C1 segment of cervical spinal cord (tissue), 14 donors: ENCODE measurements around the gene TYK2.
A peak's percentile ranks its signal among the peaks of the same experiment; 100 is the strongest.

Experiments used
- DNase-seq, 14 donors: peaks; one replicate each; lab custom pipeline; 2025; lab: John Stamatoyannopoulos, UW

The TYK2 gene

DNA sequence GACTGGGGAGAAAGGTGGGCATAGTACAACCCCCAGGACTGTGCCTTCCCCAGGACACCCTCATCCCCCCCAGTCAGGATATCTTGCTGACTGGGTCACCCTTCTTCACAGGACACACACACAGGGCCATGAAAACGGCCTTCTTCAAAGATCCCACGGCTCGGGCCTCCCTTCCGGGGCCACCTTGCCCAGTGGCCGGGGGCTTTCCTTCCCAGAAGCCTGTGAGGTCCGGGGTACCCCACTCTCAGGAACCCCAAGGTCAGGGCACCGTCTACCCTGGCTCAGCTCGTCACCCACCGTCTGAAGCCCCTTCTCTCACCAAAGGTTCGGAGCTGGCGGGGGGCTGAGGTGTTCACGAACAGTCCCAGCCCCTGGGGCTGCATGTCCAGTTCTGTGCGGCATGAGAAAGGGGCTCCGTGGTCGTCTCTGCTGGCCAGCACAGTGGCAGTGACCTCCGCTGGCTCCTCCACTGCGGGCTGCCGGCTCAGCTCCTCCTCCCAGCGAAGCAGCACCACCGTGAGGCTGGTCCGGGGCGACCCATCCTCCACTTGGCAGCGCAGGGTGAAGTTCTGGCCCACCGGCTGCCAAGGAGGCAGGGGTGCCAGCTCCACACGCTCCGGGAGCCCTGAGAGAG, 44.9 kb downstream of the TYK2 start:
- peak in 3 of 14 donors; percentile 3 to 28 (median 9) for DNase-seq

- peak in 13 of 14 donors; percentile 9 to 80 (median 49) for DNase-seq
Measured at GRCh38 chr19:10334588-10335351, 45.6 kb downstream of the TYK2 start.

DNA sequence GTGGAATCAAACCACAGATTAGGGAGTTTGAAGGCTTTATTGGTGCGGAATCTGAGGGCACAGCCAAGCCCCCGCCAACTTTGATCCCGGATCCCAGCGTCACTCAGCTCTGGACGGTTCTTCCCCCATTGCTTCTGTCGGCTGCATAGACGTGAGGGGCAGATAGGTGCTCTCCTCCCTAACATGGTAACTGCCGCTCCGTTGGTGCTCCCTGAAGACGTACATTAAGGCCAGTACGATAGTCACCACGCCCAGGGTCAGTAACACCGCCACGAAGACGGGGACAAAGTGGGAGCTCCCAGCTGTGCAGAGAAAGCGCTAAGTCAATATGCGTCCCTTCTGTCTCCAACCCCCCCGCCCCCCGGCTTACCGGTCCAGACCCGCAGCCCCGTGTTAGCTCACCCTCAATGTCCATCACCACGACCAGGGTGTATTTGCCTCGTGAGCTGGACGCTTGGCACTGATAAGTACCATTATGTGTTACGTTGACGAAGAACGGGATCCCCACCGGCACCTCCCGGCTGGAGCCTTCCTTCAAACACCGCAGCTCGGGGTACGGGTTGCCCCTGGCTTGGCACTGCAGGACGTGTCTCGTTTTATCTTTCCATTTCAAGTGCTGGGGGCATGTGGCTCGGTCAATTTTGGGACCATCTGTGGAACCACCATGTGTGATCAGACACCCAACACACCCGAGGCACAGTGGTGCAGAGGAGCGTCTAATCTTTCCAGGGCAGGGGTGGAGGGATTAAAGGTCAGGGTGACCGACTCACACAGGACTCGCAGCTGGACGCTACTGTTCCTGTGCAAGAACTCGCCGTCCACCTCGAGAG, 46.4 kb downstream of the TYK2 start:
- no peak for DNase-seq

DNA sequence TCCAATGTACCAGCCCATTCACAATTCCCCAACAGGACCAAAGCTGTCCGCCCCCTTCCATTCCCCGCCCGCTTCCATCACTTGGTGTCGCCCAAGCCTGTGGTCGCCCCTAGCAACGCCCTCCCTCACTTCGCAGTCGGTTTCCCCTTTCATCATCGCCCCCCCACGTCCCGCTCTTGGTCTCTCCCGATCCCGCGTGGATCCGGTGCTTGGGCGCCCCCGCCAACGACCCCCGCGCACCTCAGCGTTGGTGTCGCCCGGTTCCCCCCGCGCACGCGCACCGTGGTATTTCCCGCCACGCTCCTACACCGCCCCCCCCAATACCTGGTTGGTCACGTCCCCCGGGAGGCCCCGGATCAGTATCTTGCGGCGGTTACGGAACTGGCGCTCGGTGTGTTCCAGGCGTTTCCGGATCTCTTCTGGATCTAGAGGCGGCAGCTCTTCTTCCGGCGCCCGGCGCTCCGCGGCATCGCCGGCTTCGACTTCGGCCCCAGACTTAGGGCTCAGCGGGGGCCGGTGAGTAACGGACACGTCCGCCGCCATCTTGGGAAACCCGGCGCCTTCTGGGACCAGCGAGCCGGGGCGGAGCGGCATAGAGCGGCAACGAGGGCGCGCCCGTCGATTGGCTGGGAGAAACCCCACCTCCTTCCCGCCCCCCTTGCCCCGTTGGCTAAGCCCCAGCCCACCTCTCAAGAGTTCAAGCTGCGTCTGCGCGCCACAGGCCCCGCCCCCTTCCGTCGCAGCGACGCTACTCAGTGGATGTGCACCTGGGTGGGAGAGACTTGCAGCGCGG, 47.2 kb downstream of the TYK2 start, which contains the start of gene RAVER1:
Gene RAVER1, minus strand, starts transcription at position 565 of the 793 bp plus-strand sequence. Its CDS starts 22 bp downstream, at position 543.
- peak; percentile 86 to 97 (median 94) for DNase-seq

DNA sequence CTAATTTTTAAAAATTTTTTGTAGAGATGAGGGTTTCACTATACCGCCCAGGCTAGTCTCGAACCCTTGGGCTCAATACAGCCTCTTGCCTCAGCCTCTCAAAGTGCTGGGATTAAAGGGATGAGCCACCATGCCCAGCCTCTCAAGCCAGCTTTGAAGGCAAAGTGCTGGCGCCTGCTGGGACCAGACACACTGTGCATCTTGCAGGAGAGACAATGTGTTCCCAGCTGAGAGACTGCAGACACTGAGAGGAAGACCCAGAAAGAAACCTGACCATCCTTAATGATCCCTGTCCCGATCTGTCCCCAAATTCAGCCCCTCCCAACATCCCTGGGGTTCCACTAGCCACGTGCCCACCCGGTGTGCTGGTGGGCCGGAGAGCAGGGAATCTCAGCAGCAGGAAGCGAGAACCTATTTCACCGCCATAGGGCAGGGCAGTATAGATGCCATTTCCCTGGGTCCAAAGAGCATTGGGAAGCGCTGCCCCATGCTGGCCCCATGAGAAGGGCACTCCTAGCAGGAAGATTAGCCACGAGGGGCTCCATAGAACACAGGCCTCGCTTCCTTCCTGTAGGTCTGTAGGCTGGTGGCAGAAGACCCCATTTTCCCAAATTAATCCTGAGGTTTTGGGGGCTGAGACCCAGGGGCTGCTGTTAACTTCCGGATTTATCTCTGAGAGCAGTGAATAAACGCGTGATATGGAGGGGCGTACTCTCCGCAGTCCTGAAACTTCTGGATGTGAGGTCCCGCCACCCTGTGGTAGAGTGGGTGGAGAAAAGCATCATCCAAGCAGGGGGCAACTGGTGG, 48.0 kb downstream of the TYK2 start:
- no peak for DNase-seq

GRCh38 chr19:10329555-10329954, 50.8 kb downstream of the TYK2 start:
- DNase-seq = no peak

DNA sequence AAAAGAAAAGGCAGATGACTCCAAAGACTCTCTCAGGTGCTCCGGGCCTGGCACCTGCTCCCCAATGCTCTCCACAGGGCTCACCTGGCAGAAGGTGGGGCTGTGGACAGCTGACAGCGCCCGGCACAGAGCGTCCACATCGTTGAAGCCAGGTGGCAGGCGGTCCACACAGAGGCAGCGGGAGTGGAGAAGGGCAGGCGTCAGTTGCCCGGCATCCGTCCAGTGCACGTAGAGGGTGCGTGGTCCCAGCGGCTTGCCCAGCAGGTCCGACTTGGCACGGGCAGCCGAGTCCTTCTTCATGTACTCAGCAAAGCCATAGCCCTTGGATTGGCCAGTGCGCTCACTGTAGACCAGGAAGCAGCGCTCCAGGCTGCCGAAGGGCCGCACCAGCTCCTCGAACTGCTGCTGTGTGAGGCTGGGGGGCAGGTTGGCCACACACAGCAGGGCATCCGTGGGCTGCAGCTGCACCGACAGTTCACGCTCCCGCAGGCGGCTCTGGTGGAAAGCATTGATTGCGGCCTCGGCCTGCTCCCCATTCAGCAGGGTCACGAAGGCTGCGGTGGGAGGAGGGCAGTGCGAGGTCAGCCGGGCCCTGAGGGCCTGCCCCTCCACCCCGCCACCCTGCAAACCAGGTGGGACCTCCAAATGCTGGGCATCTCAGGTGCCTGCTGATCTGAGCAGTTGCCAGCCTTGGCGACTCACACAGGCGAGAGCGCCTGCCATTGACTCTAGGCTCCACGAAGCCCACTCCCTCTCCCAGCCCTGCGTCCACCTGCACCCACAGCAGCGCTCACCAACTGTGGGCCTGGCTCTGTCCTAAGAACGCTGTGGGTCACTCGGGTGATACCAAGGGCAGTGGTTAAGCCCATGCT, 51.6 kb downstream of the TYK2 start:
- no peak for DNase-seq

DNA sequence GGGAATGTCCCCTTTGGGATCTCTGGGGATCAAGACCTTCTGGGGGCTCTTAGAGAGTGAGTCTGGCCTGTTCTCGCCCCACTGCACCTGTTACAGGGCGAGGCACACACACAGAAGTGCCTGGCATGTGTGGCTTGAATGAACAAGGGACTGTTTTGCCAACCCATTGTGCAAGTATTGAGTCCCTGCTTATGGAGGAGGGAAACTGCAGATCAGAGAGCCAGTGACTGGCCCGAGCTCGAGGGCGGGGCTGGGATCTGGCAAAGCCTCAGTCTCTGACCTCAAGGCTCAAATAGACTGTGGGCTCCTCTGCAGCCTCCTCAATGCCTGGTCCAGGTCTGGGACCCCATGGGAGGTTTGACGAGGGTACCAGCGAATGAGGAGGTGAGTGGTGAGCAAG, 52.6 kb downstream of the TYK2 start:
- DNase-seq = no peak

DNA sequence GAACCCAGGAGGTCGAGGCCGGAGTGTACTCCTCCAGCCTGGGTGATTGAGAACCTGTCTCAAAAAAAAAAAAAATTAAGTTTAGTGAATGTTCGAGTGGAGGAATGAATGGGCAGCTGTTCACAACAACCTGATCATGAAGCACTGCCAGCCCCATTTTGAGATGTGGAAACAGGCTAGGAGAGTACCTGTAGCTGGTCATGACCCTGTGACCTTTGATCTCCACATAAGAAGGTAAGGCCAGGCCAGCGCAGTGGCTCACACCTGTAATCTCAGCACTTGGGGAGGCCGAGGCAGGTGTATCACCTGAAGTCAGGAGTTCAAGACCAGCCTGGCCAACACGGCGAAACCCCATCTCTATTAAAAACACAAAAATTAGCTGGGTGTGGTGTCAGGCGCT, 54.6 kb downstream of the TYK2 start:
- no peak for DNase-seq

DNA sequence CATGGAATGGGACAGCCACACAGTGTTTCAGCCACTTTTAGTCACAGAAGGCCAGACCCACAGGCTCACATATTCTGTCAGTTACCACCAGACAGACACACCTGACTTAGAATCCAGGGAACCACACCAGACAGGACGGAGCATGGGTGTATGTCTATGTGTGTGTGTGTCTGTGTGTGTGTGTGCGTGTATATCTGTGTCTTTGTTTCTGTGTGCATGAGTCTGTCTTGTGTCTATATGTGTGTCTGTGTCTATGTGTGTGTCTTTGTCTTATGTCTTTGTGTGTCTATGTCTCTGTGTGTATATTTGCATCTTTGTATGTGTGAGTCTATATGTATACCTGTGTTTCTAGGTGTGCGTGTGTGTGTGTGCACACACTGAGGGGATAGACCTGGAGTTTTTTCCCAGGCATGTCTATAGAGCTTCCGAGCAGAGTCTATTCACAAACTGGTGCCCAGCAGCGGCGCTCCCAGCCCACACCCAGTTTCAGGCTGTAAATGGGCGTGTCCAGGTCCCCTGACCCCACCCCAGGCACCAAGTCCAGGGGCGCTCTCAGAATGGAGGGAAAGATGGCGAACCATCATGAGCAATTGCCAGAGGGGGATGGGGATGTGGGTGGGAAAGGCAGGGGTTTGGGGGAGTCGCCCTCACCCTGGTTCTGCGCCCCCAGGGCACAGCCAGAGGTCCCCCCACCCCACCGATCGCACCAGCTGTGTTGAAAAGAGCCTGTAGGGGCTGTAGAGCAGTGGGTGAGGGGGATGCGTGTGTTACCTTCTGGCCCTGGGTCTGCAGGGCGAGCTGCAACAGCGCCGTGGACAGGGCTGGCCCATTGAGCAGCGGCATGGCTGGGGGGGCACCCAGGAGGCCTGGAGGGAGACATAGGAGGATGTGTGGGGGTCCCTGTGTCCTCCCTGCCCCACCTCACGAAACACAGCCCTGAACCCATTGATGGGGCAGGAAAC, 58.2 kb downstream of the TYK2 start:
- no peak for DNase-seq

DNA sequence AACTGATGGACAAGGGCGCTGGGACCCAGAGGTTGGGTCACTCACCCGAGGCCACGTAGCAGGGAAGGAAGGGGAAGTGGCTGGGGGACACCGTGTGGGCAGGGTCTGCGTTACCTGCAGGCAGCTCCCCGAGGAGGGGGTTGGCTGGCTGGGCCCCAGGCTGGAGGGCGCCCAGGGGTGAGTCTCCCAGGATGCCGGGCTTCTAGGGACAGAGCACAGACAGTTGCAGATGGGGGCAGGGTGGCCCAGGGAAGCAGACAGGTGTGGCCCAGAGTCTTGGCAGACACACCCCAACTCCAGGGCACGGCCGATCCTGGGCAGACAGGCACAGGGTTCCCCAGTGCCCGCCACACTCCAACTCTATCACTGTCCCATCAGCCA, 59.0 kb downstream of the TYK2 start:
- DNase-seq = no peak

DNA sequence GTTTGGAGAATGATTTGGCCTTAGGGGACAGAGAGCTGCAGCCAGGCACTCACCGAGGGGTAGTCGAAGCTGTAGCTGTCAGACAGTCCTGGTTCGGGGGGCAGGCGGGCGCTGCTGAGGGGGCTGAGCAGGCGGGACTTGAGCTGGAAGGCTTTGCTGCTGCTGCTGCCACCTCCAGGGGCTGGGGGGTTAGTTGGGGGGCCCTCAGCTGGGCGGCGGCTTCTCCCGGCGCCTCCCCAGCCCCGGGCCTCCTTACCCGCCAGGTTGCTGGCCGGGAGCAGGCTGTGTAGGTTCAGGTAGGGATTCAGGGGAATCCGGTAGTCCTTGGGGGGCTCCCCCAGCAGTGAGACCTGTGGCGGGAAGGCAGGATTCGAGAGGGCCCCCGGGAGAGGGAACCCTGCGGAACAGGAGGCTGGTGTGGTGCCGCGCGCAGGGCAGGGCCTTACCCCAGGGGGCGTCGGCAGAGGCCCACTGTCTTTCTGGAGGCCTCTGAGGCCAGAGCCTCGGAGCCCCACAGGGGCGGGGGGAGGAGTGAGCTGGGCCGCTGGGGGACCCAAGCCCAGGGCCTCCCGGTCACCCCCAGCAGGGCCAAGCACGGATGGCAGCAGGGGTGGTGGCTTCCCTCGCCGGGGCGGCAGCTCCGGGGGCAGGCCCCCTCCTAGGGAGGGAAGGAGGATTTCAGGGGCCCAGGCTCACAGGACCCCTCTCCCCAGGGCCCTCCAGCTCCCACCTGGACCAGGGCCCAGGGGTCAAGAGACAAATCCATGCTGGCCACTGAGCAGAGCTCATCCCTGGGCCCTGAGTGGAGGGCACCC, 59.6 kb downstream of the TYK2 start:
- no peak for DNase-seq

DNA sequence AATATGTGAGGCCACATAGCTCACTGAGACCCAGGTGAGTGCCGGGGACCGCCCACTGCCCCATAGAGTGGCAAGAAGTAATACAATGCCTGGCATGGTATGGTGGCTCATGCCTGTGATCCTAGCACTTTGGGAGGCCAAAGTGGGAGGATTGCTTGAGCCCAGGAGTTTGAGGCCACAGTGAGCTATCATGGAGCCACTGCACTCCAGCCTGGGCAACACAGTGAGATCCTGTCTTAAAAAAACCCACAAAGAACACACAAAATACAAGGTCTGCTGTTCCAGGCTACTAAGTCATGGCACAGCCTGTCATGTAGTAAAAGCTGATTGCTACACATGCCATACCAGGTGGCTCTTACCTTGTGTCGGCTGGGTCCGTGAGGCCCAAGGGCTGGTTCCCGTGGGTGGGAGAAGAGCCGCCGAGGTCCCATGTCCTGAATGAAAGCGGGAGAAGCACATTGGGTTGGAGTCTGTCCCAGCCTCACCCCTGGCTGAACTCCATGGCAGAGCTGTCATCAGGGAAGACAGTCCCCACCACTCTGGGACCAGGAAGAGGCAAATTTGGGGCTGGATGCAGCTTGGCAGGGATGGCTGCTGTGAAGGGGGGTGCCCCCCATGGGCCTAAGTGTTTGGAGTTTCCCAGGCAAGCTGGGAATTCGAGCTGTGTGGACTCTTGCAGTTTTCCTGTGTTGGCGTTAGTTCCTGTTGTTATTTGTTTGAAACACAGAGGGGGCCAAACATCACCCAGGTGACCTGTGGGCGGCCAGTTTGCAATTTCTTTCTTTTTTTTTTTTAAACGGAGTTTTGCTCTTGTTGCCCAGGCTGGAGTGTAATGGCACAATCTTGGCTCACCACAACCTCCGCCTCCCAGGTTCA, 61.3 kb downstream of the TYK2 start:
- DNase-seq = no peak

- DNase-seq = no peak
Measured at GRCh38 chr19:10317857-10318462, 62.4 kb downstream of the TYK2 start.

DNA sequence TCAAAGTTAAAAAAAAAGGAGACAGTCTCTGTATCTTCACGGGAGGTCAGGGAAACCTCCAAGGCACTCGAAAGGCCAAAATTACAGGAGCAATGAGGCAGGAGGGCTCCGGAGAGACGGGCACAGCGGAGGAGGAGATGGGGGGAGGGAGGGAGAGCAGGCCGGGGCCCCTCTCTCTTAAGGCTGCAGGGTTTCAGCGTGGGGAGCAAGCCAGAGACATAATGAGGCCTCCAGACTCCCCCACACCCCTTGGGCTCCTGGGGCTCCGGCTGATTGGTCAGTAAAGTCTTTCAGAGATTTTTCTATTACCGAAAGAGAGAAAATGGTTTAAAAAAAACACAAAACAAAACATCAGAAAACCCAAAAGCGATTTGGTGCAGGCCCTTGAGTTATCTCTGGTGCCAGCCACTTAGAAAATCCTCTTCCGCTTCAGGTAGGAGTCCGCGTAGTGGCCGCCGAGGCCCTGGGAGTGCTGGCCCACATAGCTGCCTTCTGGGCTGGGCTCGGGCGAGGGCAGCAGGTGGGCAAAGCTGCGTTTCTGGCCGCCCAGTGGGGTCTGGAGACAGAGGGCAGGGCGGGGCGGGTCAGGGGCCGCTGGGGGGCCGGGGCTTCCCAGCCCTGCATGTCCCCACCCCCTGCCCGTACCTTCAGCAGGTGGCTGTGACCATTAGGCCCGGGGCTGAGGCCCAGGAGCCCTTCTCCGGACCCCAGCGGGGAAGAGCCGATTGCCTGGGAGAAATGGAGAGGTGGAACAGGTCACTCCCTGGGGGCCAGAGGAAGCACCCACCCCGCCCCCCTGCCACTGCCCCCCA, 63.1 kb downstream of the TYK2 start:
- DNase-seq = no peak
